Lower lobe of right lung (tissue), 2 donors: ENCODE results near the gene PEBP1. TPM values are rescaled to one million over a fixed set of nuclear protein-coding genes. Genes with fewer than 3 reads are reported as not detected.
"Not testable (repeated sequence)": the region's sequence is repeated elsewhere in the genome, so short reads cannot be mapped to it uniquely, and the experiment has no call there.

Source experiments
- ATAC-seq, 2 donors: fragments of 200-7000 bp; cut with Tn5 transposase; one replicate each; pipeline ENCODE4 v1.9.1; 2020 to 2022; ENCODE audit warnings: mild to moderate bottlenecking in 2 of 2, moderate library complexity in 2 of 2
- DNase-seq: peaks from one replicate; pipeline ENCODE4 v3.0.0-alpha.2; 2020
- H3K27ac ChIP-seq: fragments of 200-600 bp; one replicate; pipeline ENCODE4 v1.8.0; 2022
- H3K27me3 ChIP-seq: fragments of 200-600 bp; one replicate; pipeline ENCODE4 v1.8.0; 2022; ENCODE audit warnings: low read depth
- H3K36me3 ChIP-seq: fragments of 200-600 bp; one replicate; pipeline ENCODE4 v1.8.0; 2022; ENCODE audit warnings: mild to moderate bottlenecking
- H3K4me1 ChIP-seq: fragments of 200-600 bp; one replicate; pipeline ENCODE4 v1.8.0; 2022
- H3K4me3 ChIP-seq: fragments of 200-600 bp; one replicate; pipeline ENCODE4 v1.8.0; 2022; ENCODE audit warnings: mild to moderate bottlenecking
- H3K9me3 ChIP-seq: fragments of 200-600 bp; one replicate; pipeline ENCODE4 v1.8.0; 2022
- CTCF ChIP-seq: fragments of 200-600 bp; IDR thresholded peaks from one replicate; pipeline ENCODE4 v1.8.0; 2022; ENCODE audit warnings: antibody characterized with exemption, mild to moderate bottlenecking
- intact Hi-C: fragments of 100-400 bp; cut with DNase I; formaldehyde crosslinking; loops from one replicate; pipeline ENCODE4 v1.11.0; 2022
- total RNA-seq: library from RNA; stranded (reverse); fragmentation: NEBNext Ultra II Directional; extraction: Animal tissue kit (Norgen Biotek cat#: 25700); gene quantifications from one replicate; pipeline ENCODE4 v1.2.1, GENCODE V29; 2021
- donor health status: DM: no; HTN: yes; CAD: no; lungs with severe emphysema.

Gene PEBP1
- total RNA-seq, 1 donor from 2014 or later, result 194 TPM

GRCh38 chr12:118122264-118122663, 13.7 kb upstream of the PEBP1 start:
- no peak overlapping the region for H3K4me3 ChIP-seq
- ATAC-seq (no peak), DNase-seq (no peak)
- no peaks in the 10 kb centered on the region for H3K9me3 ChIP-seq
- no peak for TF ChIP-seq CTCF
- no peak overlapping the region for H3K27ac ChIP-seq
- H3K4me1 ChIP-seq, result peaks cover 10% of the 10 kb centered on the region
- intact Hi-C loops, result no loop called here
- no peaks in the 10 kb centered on the region for H3K36me3 ChIP-seq
- H3K27me3 ChIP-seq, result no peaks in the 10 kb centered on the region

- ATAC-seq (no peak), DNase-seq (no peak)
- intact Hi-C loops, result no loop called here
- no peaks in the 10 kb centered on the region for H3K27me3 ChIP-seq
- TF ChIP-seq CTCF, result no peak
- no peaks in the 10 kb centered on the region for H3K9me3 ChIP-seq
- no peak overlapping the region for H3K27ac ChIP-seq
- H3K36me3 ChIP-seq, result no peaks in the 10 kb centered on the region
- H3K4me3 ChIP-seq, result no peak overlapping the region
- H3K4me1 ChIP-seq, result peaks cover 10% of the 10 kb centered on the region
Measured at GRCh38 chr12:118124333-118124874, 11.5 kb upstream of the PEBP1 start.

GRCh38 chr12:118125743-118126118, 10.2 kb upstream of the PEBP1 start:
- DNase-seq (no peak), ATAC-seq (no peak)
- Histone ChIP-seq H3K36me3 (no peaks in the 10 kb centered on the region), H3K27ac (no peak overlapping the region), H3K4me3 (no peak overlapping the region), H3K27me3 (no peaks in the 10 kb centered on the region), H3K4me1 (peaks cover 5% of the 10 kb centered on the region), H3K9me3 (no peaks in the 10 kb centered on the region)
- no peak for TF ChIP-seq CTCF
- intact Hi-C loops, result no loop called here

- H3K36me3 ChIP-seq, result no peaks in the 10 kb centered on the region
- no peak overlapping the region for H3K27ac ChIP-seq
- H3K4me3 ChIP-seq, result no peak overlapping the region
- intact Hi-C loops, result no loop called here
- TF ChIP-seq CTCF, result no peak
- H3K27me3 ChIP-seq, result no peaks in the 10 kb centered on the region
- peak; percentile 74 for DNase-seq
- ATAC-seq, result peak; percentile 71 to 75
- no peaks in the 10 kb centered on the region for H3K9me3 ChIP-seq
- H3K4me1 ChIP-seq, result peaks cover 1% of the 10 kb centered on the region
Measured at GRCh38 chr12:118126119-118126757, 9.7 kb upstream of the PEBP1 start.

- Histone ChIP-seq H3K4me3 (no peak overlapping the region), H3K27ac (no peak overlapping the region), H3K36me3 (no peaks in the 10 kb centered on the region), H3K4me1 (no peaks in the 10 kb centered on the region), H3K27me3 (no peaks in the 10 kb centered on the region), H3K9me3 (no peaks in the 10 kb centered on the region)
- TF ChIP-seq CTCF, result no peak
- intact Hi-C loops, result no loop called here
- no peak for ATAC-seq
- DNase-seq, result no peak
Measured at GRCh38 chr12:118127867-118128266, 8.1 kb upstream of the PEBP1 start.

GRCh38 chr12:118129436-118129835, 6.5 kb upstream of the PEBP1 start:
- intact Hi-C loops, H3K4me1 ChIP-seq, H3K9me3 ChIP-seq, DNase-seq, H3K27ac ChIP-seq, H3K4me3 ChIP-seq, H3K36me3 ChIP-seq, H3K27me3 ChIP-seq, ATAC-seq: not testable (repeated sequence)
